IgD-negative memory B cell (primary cell): ENCODE results near the gene PRPSAP2. TPM values are rescaled to one million over a fixed set of nuclear protein-coding genes. Genes with fewer than 3 reads are reported as not detected.

Experiments
- H3K27ac Mint-ChIP-seq, 3 donors: one replicate each; pipeline ENCODE4 v1.8.0; 2020 to 2022; ENCODE audit warnings: mild to moderate bottlenecking in 3 of 3, mixed read lengths in 3 of 3, moderate library complexity in 1 of 3
- H3K27me3 Mint-ChIP-seq: one replicate; pipeline ENCODE4 v1.8.0; 2021; ENCODE audit warnings: mixed read lengths
- H3K36me3 Mint-ChIP-seq: one replicate; pipeline ENCODE4 v1.8.0; 2020; ENCODE audit warnings: mild to moderate bottlenecking, mixed read lengths
- H3K4me1 Mint-ChIP-seq, 3 donors: one replicate each; pipeline ENCODE4 v1.8.0; 2020 to 2022; ENCODE audit warnings: mixed read lengths in 3 of 3, mild to moderate bottlenecking in 1 of 3
- H3K4me3 Mint-ChIP-seq, 4 donors: one replicate each; pipeline ENCODE4 v1.8.0; 2020 to 2022; ENCODE audit warnings: mild to moderate bottlenecking in 4 of 4, mixed read lengths in 4 of 4, moderate library complexity in 3 of 4
- H3K9me3 Mint-ChIP-seq, 3 donors: one replicate each; pipeline ENCODE4 v1.8.0; 2020 to 2021; ENCODE audit warnings: mixed read lengths in 3 of 3, mild to moderate bottlenecking in 1 of 3
- polyA plus RNA-seq: library from polyadenylated mRNA; unstranded; fragments of 300-500 nt; fragmentation: Illumina TruSeq; gene quantifications from one replicate; pipeline ENCODE4 v1.2.3, GENCODE V29; 2021

Gene PRPSAP2
- polyA plus RNA-seq, 1 donor from 2014 or later = 37.7 TPM

GRCh38 chr17:18959845-18960240 is 101.9 kb downstream of the PRPSAP2 start:
- Mint-ChIP-seq H3K4me1 (peaks cover 0 to 8% (median 0%) of the 10 kb centered on the region in 3 donors), H3K9me3 (no peaks in the 10 kb centered on the region), H3K27ac (no peak overlapping the region), H3K27me3 (no peaks in the 10 kb centered on the region), H3K4me3 (no peak overlapping the region), H3K36me3 (no peaks in the 10 kb centered on the region)

- H3K4me1 Mint-ChIP-seq = peaks cover 0 to 7% (median 0%) of the 10 kb centered on the region in 3 donors
- H3K4me3 Mint-ChIP-seq = no peak overlapping the region
- no peaks in the 10 kb centered on the region for H3K36me3 Mint-ChIP-seq
- H3K9me3 Mint-ChIP-seq = no peaks in the 10 kb centered on the region
- peak overlapping the region in 1 of 3 donors; percentile 53 for H3K27ac Mint-ChIP-seq
- H3K27me3 Mint-ChIP-seq = no peaks in the 10 kb centered on the region
These were observed 102.3 kb downstream of the PRPSAP2 start for GRCh38 chr17:18960241-18960665.

- no peaks in the 10 kb centered on the region for H3K9me3 Mint-ChIP-seq
- no peaks in the 10 kb centered on the region for H3K27me3 Mint-ChIP-seq
- H3K4me1 Mint-ChIP-seq = peaks cover 0 to 5% (median 0%) of the 10 kb centered on the region in 3 donors
- H3K36me3 Mint-ChIP-seq = no peaks in the 10 kb centered on the region
- peak overlapping the region in 1 of 4 donors; percentile 12 for H3K4me3 Mint-ChIP-seq
- H3K27ac Mint-ChIP-seq = peak overlapping the region in 1 of 3 donors; percentile 53
These were observed 103.0 kb downstream of the PRPSAP2 start for GRCh38 chr17:18960803-18961511.

- H3K27ac Mint-ChIP-seq = peak overlapping the region in 2 of 3 donors; percentile 13 to 90
- H3K4me3 Mint-ChIP-seq = no peak overlapping the region
- no peaks in the 10 kb centered on the region for H3K36me3 Mint-ChIP-seq
These were observed 103.9 kb downstream of the PRPSAP2 start for GRCh38 chr17:18961634-18962493.

GRCh38 chr17:18962494-18962815 is 104.5 kb downstream of the PRPSAP2 start:
- Mint-ChIP-seq H3K9me3 (no peaks in the 10 kb centered on the region), H3K36me3 (no peaks in the 10 kb centered on the region), H3K4me3 (no peak overlapping the region), H3K27me3 (no peaks in the 10 kb centered on the region), H3K27ac (peak overlapping the region in 2 of 3 donors; percentile 13 to 90), H3K4me1 (peaks cover 0 to 5% (median 0%) of the 10 kb centered on the region in 3 donors)

More at GRCh38 chr17:18961634-18962493, 103.9 kb downstream of the PRPSAP2 start:
- no peaks in the 10 kb centered on the region for H3K27me3 Mint-ChIP-seq
- peaks cover 0 to 5% (median 0%) of the 10 kb centered on the region in 3 donors for H3K4me1 Mint-ChIP-seq
- H3K9me3 Mint-ChIP-seq = no peaks in the 10 kb centered on the region

- H3K36me3 Mint-ChIP-seq = no peaks in the 10 kb centered on the region
- H3K27me3 Mint-ChIP-seq = no peaks in the 10 kb centered on the region
- H3K27ac Mint-ChIP-seq = no peak overlapping the region
- peaks cover 0 to 5% (median 0%) of the 10 kb centered on the region in 3 donors for H3K4me1 Mint-ChIP-seq
- no peak overlapping the region for H3K4me3 Mint-ChIP-seq
- H3K9me3 Mint-ChIP-seq = no peaks in the 10 kb centered on the region
These were observed 105.4 kb downstream of the PRPSAP2 start for GRCh38 chr17:18963126-18964017.

GRCh38 chr17:18964018-18964351 is 106.1 kb downstream of the PRPSAP2 start:
- H3K27ac Mint-ChIP-seq = no peak overlapping the region
- H3K36me3 Mint-ChIP-seq = no peaks in the 10 kb centered on the region
- no peak overlapping the region for H3K4me3 Mint-ChIP-seq
- peaks cover 0 to 5% (median 0%) of the 10 kb centered on the region in 3 donors for H3K4me1 Mint-ChIP-seq
- no peaks in the 10 kb centered on the region for H3K27me3 Mint-ChIP-seq
- H3K9me3 Mint-ChIP-seq = no peaks in the 10 kb centered on the region

- H3K4me3 Mint-ChIP-seq = no peak overlapping the region
- H3K4me1 Mint-ChIP-seq = peaks cover 0 to 5% (median 0%) of the 10 kb centered on the region in 3 donors
- no peak overlapping the region for H3K27ac Mint-ChIP-seq
- H3K36me3 Mint-ChIP-seq = no peaks in the 10 kb centered on the region
- H3K9me3 Mint-ChIP-seq = no peaks in the 10 kb centered on the region
- H3K27me3 Mint-ChIP-seq = no peaks in the 10 kb centered on the region
These were observed 106.6 kb downstream of the PRPSAP2 start for GRCh38 chr17:18964550-18964949.

- Mint-ChIP-seq H3K4me3 (peak overlapping the region in 1 of 4 donors; percentile 49), H3K4me1 (peaks cover 0 to 3% (median 3%) of the 10 kb centered on the region in 3 donors), H3K9me3 (no peaks in the 10 kb centered on the region), H3K27me3 (no peaks in the 10 kb centered on the region), H3K27ac (peak overlapping the region in 2 of 3 donors; percentile 73 to 77), H3K36me3 (no peaks in the 10 kb centered on the region)
These were observed 107.8 kb downstream of the PRPSAP2 start for GRCh38 chr17:18965530-18966236.

- Mint-ChIP-seq H3K36me3 (no peaks in the 10 kb centered on the region), H3K27ac (no peak overlapping the region), H3K27me3 (no peaks in the 10 kb centered on the region), H3K9me3 (no peaks in the 10 kb centered on the region), H3K4me1 (peaks cover 0 to 3% (median 0%) of the 10 kb centered on the region in 3 donors), H3K4me3 (peak overlapping the region in 1 of 4 donors; percentile 37)
These were observed 109.1 kb downstream of the PRPSAP2 start for GRCh38 chr17:18966831-18967624.

- no peaks in the 10 kb centered on the region for H3K9me3 Mint-ChIP-seq
- no peaks in the 10 kb centered on the region for H3K27me3 Mint-ChIP-seq
- H3K4me3 Mint-ChIP-seq = no peak overlapping the region
- no peak overlapping the region for H3K27ac Mint-ChIP-seq
- no peaks in the 10 kb centered on the region for H3K36me3 Mint-ChIP-seq
- H3K4me1 Mint-ChIP-seq = peaks cover 0 to 3% (median 0%) of the 10 kb centered on the region in 3 donors
These were observed 110.0 kb downstream of the PRPSAP2 start for GRCh38 chr17:18967916-18968315.

GRCh38 chr17:18968345-18968744 is 110.4 kb downstream of the PRPSAP2 start:
- H3K9me3 Mint-ChIP-seq = no peaks in the 10 kb centered on the region
- H3K4me3 Mint-ChIP-seq = no peak overlapping the region
- no peaks in the 10 kb centered on the region for H3K36me3 Mint-ChIP-seq
- H3K4me1 Mint-ChIP-seq = peaks cover 0 to 3% (median 0%) of the 10 kb centered on the region in 3 donors
- no peak overlapping the region for H3K27ac Mint-ChIP-seq
- no peaks in the 10 kb centered on the region for H3K27me3 Mint-ChIP-seq

GRCh38 chr17:18968945-18969887 is 111.3 kb downstream of the PRPSAP2 start:
- H3K4me3 Mint-ChIP-seq = no peak overlapping the region
- no peaks in the 10 kb centered on the region for H3K27me3 Mint-ChIP-seq
- peaks cover 0 to 3% (median 0%) of the 10 kb centered on the region in 3 donors for H3K4me1 Mint-ChIP-seq
- no peaks in the 10 kb centered on the region for H3K9me3 Mint-ChIP-seq
- H3K27ac Mint-ChIP-seq = no peak overlapping the region
- no peaks in the 10 kb centered on the region for H3K36me3 Mint-ChIP-seq
